Esophagus muscularis mucosa (tissue), 4 donors: ENCODE measurements around the gene XPO6. TPM values are rescaled to one million over a fixed set of nuclear protein-coding genes. Genes with fewer than 3 reads are reported as not detected.

Experiments
- DNase-seq: peaks from one replicate; pipeline ENCODE4 v3.0.0-alpha.2; 2017; ENCODE audit errors: extremely low spot score
- H3K27ac ChIP-seq, 4 donors: fragments of 200-600 bp; sonication (generic); replicated peaks in 1 of 4; 1 replicate in 3 of 4; 2 replicates in 1 of 4; pipeline ENCODE4 v1.5.1; 2016 to 2019; ENCODE audit warnings: mild to moderate bottlenecking in 1 of 4
- H3K27me3 ChIP-seq, 4 donors: fragments of 200-600 bp; sonication (generic); one replicate each; pipeline versions ENCODE4 v1.5.1 to v1.6.0; 2016 to 2019
- H3K36me3 ChIP-seq, 4 donors: fragments of 200-600 bp; sonication (generic); one replicate each; pipeline ENCODE4 v1.5.1; 2016 to 2019
- H3K4me1 ChIP-seq, 4 donors: fragments of 200-600 bp; sonication (generic); one replicate each; pipeline ENCODE4 v1.5.1; 2016 to 2019
- H3K4me3 ChIP-seq, 4 donors: fragments of 200-600 bp; sonication (generic); 1 replicate in 2 of 4; 2 replicates in 2 of 4; pipeline ENCODE4 v1.5.1; 2016 to 2019; ENCODE audit warnings: mild to moderate bottlenecking in 4 of 4, moderate library complexity in 1 of 4
- H3K9me3 ChIP-seq, 4 donors: fragments of 200-600 bp; sonication (generic); 1 replicate in 3 of 4; 2 replicates in 1 of 4; pipeline ENCODE4 v1.5.1; 2016 to 2019
- CTCF ChIP-seq, 3 experiments: fragments of 200-600 bp in 2 of 3; fragments of 450-650 bp in 1 of 3; sonication (generic) in 2 of 3; IDR thresholded peaks; one replicate each; pipeline ENCODE4 v1.5.1; 2017 to 2019; ENCODE audit warnings: antibody characterized with exemption in 3 of 3, mild to moderate bottlenecking in 2 of 3, moderate library complexity in 1 of 3
- EP300 ChIP-seq: sonication (generic); formaldehyde crosslinking; IDR thresholded peaks from one replicate; pipeline ENCODE4 v1.6.1; 2017; ENCODE audit warnings: antibody characterized with exemption
- POLR2A ChIP-seq: fragments of 450-650 bp; IDR thresholded peaks from one replicate; pipeline ENCODE4 v1.6.1; 2017; ENCODE audit warnings: antibody characterized with exemption, moderate library complexity, mild to moderate bottlenecking, low read depth
- POLR2AphosphoS5 ChIP-seq, 2 donors: sonication (generic); formaldehyde crosslinking; IDR thresholded peaks; one replicate each; pipeline ENCODE4 v1.6.1; 2017; ENCODE audit warnings: antibody characterized with exemption in 2 of 2
- WGBS: methylation state at CpG from one replicate; pipeline ENCODE4 v1.1.5; 2018; 5-methylcytosine and 5-hydroxymethylcytosine counted together
- intact Hi-C: fragments of 100-400 bp; cut with DNase I; formaldehyde crosslinking; loops from one replicate; pipeline ENCODE4 v1.15.1; 2023
- total RNA-seq, 4 donors: library from RNA; depleted of rRNA; stranded (reverse); fragments of >200 nt; gene quantifications; one replicate each; pipeline versions ENCODE4 v1.1.0 to v1.2.1, GENCODE V29; 2016

XPO6 gene
- total RNA-seq, 4 donors from 2014 or later, result 39.0 to 68.3 (median 51.1) TPM

- Histone ChIP-seq H3K9me3 (no peaks in the 10 kb centered on the region), H3K4me1 (no peaks in the 10 kb centered on the region), H3K27me3 (no peaks in the 10 kb centered on the region), H3K27ac (no peak overlapping the region), H3K36me3 (peaks cover 47 to 93% (median 82%) of the 10 kb centered on the region in 4 donors), H3K4me3 (no peak overlapping the region)
- no peak for DNase-seq
- WGBS, result 65% methylated on average over 3 of the region's 3 CpGs
- intact Hi-C loops, result no loop called here
- TF ChIP-seq POLR2A (no peak), CTCF (IDR thresholded peaks at IDR 0.05) (no peak), POLR2AphosphoS5 (IDR thresholded peaks at IDR 0.05) (no peak), EP300 (no peak)
Observed at GRCh38 chr16:28110074-28110473, 101.7 kb downstream of the XPO6 start.

DNA sequence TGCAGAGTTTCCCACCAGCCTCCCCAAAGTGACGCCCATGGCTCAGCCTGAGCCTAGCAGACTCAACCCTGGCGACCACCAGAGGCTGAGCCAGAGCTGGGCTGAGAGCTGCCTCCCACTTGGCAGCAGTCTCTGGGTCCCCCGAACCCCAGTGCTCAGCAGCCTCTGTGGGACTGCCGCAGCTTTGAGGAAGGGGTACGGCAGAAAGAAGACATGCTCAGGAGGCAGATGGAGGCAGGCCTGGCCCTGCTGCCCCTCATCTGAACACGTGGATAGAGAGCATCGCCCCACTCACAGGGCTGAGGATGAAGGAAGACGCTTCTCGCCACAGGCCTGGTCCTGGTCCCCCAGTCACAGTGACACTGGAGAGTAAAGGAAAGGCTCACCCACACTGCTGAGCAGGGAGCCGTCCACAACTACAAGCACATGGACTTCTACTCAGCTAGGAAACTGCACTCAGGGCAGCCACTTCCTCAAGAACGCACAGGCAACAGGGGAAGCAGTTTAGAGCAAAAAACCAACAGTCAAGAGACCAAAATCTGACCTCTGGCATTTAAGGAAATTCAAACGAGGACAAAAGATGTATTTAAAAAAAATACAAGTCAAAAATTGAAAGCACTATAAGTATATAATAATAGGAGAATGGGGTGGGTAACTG is 103.0 kb downstream of the XPO6 start:
- 66% methylated on average over 5 of the region's 12 CpGs for WGBS
- H3K27me3 ChIP-seq, result no peaks in the 10 kb centered on the region
- H3K9me3 ChIP-seq, result no peaks in the 10 kb centered on the region
- H3K27ac ChIP-seq, result no peak overlapping the region
- no peak for DNase-seq
- no peak overlapping the region for H3K4me3 ChIP-seq
- H3K36me3 ChIP-seq, result peaks cover 59 to 96% (median 88%) of the 10 kb centered on the region in 4 donors
- no peaks in the 10 kb centered on the region for H3K4me1 ChIP-seq
- no peak for TF ChIP-seq POLR2A
- intact Hi-C loops, result no loop called here

DNA sequence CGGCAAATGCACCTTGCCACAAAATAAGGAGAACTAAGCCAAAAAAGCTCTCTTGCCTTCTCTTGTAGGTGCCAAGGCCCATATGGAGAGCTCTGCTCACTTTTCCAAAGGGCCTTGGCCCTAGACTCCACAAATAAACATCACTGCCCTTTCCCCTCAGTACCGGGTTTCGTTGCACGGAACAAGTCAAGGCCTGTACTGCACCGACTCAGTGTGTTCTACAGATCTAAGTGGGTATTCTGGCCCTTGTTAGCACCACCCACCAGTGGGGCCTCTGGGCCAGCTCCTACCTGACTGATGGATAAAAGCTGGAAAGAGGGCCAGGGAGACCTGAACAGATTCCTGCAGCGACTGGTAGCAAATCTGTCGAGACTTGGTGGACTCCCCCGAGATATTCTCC is 104.5 kb downstream of the XPO6 start:
- H3K36me3 ChIP-seq, result peaks cover 58 to 100% (median 90%) of the 10 kb centered on the region in 4 donors
- H3K27ac ChIP-seq, result no peak overlapping the region
- 87% methylated on average over 6 of the region's 8 CpGs for WGBS
- no peaks in the 10 kb centered on the region for H3K9me3 ChIP-seq
- no peaks in the 10 kb centered on the region for H3K27me3 ChIP-seq
- intact Hi-C loops, result no loop called here
- DNase-seq, result no peak
- no peaks in the 10 kb centered on the region for H3K4me1 ChIP-seq
- no peak for TF ChIP-seq POLR2A
- TF ChIP-seq EP300, result no peak
- no peak for TF ChIP-seq CTCF (IDR thresholded peaks at IDR 0.05)
- no peak for TF ChIP-seq POLR2AphosphoS5 (IDR thresholded peaks at IDR 0.05)
- H3K4me3 ChIP-seq, result no peak overlapping the region

DNA sequence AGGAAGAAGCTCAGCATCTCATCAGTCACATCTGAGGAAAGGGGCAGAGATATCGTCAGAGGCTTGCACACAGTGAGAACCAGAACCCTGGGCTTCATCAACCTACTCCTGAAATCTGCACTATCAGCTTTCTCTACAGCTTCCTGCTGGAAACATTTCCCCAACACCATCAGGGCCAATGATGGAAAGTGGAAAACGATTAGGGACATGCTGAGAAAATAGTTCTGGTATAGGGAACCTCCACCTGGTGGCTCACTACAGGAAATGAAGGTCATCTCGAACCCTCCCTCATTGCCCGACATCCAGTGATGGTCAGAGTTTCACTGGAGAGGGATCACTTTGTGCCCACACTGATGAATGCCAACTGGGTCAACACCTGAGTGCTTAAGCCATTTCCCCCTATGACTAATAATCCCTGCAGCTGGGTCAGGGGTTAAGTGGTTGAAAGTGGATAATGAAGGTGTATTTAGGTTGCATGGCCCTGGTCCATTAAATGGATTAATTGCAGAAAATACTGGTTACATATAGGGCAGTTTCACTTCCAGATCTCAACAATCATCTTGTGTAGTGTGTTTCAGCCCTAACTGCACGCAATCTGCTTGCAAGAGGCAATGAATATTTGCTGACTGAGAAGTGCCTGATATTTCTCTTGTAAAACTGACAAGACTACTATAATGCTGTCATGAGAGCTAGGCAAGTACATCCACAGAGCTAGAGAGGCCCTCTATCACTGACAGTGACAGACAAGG is 105.1 kb downstream of the XPO6 start:
- H3K36me3 ChIP-seq, result peaks cover 57 to 100% (median 90%) of the 10 kb centered on the region in 4 donors
- intact Hi-C loops, result no loop called here
- WGBS, result 79% methylated on average over 5 of the region's 5 CpGs
- no peak for DNase-seq
- no peak overlapping the region for H3K4me3 ChIP-seq
- no peaks in the 10 kb centered on the region for H3K4me1 ChIP-seq
- H3K27me3 ChIP-seq, result no peaks in the 10 kb centered on the region
- H3K27ac ChIP-seq, result no peak overlapping the region
- H3K9me3 ChIP-seq, result no peaks in the 10 kb centered on the region
- TF ChIP-seq EP300 (no peak), POLR2A (no peak), CTCF (IDR thresholded peaks at IDR 0.05) (no peak), POLR2AphosphoS5 (IDR thresholded peaks at IDR 0.05) (no peak)

GRCh38 chr16:28105954-28106353 is 105.8 kb downstream of the XPO6 start:
- no peaks in the 10 kb centered on the region for H3K27me3 ChIP-seq
- H3K4me1 ChIP-seq, result no peaks in the 10 kb centered on the region
- 96% methylated on average over 4 of the region's 7 CpGs for WGBS
- intact Hi-C loops, result no loop called here
- peaks cover 59 to 100% (median 91%) of the 10 kb centered on the region in 4 donors for H3K36me3 ChIP-seq
- H3K4me3 ChIP-seq, result no peak overlapping the region
- no peak for TF ChIP-seq EP300
- no peak for DNase-seq
- H3K27ac ChIP-seq, result no peak overlapping the region
- H3K9me3 ChIP-seq, result no peaks in the 10 kb centered on the region
